ENCODE results near the gene CNTN5. TPM values are rescaled to one million over a fixed set of nuclear protein-coding genes. Genes with fewer than 3 reads are reported as not detected.
"Not testable (repeated sequence)": the region's sequence is repeated elsewhere in the genome, so short reads cannot be mapped to it uniquely, and the experiment has no call there.

The CNTN5 gene
- total and polyA plus RNA-seq, 10 of the 15 experiments (the other 5 are each of a cell fraction or from before 2014, with no cell fraction given), result 0.01 TPM; not detected in 9

DNA sequence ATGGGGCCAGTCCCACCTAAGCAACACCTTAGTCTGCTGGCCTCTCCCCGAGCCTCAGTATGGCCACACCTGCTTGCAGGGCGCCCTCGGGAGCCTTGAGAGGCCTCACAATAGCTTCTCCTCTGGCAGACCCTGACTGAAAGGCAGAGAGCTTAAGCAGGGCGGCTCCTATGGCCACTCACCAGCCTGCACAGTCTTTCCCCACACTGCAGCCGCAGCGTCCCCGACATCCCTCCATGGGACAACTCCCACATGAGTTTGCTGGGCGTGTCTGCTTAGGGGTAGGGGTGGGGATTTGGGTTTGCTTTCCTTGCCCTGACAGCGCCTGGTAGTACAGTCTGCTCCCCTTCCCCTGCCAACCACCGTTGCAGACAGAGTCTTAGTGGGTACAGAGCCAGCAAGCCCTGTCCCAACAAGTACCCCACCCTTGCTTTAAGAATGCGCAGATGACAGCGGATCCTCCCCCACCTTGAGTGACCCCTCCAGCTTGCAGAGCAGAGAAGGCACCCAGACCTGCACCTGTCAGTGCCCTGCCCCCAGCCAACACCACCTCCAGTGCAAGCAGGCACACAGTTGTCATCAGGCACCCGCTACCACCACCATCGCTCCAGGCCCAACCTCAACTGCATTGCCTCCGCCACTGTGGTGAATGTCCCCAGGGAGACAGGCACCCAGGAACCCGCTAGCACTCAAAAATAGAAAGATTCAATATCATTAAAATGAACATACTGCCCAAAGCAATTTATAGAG is 1252.5 kb downstream of the CNTN5 start (continued):
- TF ChIP-seq SRF (IDR thresholded peaks at IDR 0.05; ENCODE audit: low read depth in 2 of 2, low read length in 2 of 2), result no peak
- TF ChIP-seq BACH1 (IDR thresholded peaks at IDR 0.05; ENCODE audit: borderline replicate concordance), result no peak
- TF ChIP-seq MEF2A (IDR thresholded peaks at IDR 0.05; ENCODE audit: insufficient read depth, low read depth, low read length), result no peak
- no peak for TF ChIP-seq ESRRA (IDR thresholded peaks at IDR 0.05; ENCODE audit: low read length)
- TF ChIP-seq, protein P1, sequence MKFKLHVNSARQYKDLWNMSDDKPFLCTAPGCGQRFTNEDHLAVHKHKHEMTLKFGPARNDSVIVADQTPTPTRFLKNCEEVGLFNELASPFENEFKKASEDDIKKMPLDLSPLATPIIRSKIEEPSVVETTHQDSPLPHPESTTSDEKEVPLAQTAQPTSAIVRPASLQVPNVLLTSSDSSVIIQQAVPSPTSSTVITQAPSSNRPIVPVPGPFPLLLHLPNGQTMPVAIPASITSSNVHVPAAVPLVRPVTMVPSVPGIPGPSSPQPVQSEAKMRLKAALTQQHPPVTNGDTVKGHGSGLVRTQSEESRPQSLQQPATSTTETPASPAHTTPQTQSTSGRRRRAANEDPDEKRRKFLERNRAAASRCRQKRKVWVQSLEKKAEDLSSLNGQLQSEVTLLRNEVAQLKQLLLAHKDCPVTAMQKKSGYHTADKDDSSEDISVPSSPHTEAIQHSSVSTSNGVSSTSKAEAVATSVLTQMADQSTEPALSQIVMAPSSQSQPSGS (IDR thresholded peaks at IDR 0.05; ENCODE audit: low read length), result no peak
- TF ChIP-seq POU2F2 (IDR thresholded peaks at IDR 0.05; ENCODE audit: borderline replicate concordance, low read depth, low read length), result no peak
- TF ChIP-seq, protein P2, sequence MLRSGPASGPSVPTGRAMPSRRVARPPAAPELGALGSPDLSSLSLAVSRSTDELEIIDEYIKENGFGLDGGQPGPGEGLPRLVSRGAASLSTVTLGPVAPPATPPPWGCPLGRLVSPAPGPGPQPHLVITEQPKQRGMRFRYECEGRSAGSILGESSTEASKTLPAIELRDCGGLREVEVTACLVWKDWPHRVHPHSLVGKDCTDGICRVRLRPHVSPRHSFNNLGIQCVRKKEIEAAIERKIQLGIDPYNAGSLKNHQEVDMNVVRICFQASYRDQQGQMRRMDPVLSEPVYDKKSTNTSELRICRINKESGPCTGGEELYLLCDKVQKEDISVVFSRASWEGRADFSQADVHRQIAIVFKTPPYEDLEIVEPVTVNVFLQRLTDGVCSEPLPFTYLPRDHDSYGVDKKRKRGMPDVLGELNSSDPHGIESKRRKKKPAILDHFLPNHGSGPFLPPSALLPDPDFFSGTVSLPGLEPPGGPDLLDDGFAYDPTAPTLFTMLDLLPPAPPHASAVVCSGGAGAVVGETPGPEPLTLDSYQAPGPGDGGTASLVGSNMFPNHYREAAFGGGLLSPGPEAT (IDR thresholded peaks at IDR 0.05; ENCODE audit: low read depth), result no peak
- TF ChIP-seq LARP7 (IDR thresholded peaks at IDR 0.05), result no peak

DNA sequence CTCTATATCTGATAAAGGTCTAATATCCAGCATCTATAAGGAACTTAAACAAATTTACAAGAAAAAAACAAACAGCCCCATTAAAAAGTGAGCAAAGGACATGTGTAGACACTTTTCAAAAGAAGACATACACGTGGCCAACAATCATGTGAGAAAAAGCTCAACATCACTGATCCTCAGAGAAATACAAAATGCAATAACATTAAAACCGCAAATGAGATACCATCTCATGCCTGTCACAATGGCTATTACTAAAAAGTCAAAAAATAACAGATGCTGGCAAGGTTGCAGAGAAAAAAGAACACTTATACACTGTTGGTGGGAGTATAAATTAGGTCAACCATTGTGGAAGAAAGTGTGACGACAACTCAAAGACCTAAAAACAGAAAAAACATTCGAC is 1253.7 kb downstream of the CNTN5 start:
- ATAC-seq; RAD21 ChIA-PET (ENCODE audit: unreplicated experiment); CTCF ChIA-PET; FAIRE-seq; H3K79me2 ChIP-seq (ENCODE audit: control insufficient read depth, insufficient read depth, low read length); POLR2A ChIA-PET; H3K27ac ChIP-seq (ENCODE audit: control insufficient read depth, insufficient read depth); H3K9ac ChIP-seq (ENCODE audit: control insufficient read depth, insufficient read depth, low read length); H2AFZ ChIP-seq (ENCODE audit: control insufficient read depth, low read depth, low read length); H3K36me3 ChIP-seq (ENCODE audit: control insufficient read depth in 2 of 2, insufficient read depth in 2 of 2, low read length in 1 of 2); H3K4me3 ChIP-seq; H3K27me3 ChIP-seq (replicated peaks in 1 of 2; ENCODE audit: control insufficient read depth in 2 of 2, insufficient read depth in 2 of 2, low read length in 1 of 2); H4K20me1 ChIP-seq (ENCODE audit: control insufficient read depth, insufficient read depth); H3K4me1 ChIP-seq (ENCODE audit: control insufficient read depth, insufficient read depth, low read length); in situ Hi-C loops (cut with MboI); BruUV-seq (replicated peaks); SMC1A ChIA-PET (ENCODE audit: uncharacterized antibody, unreplicated experiment); H3K4me2 ChIP-seq (ENCODE audit: control insufficient read depth, insufficient read depth); H3K9me3 ChIP-seq (replicated peaks; ENCODE audit: control insufficient read depth, insufficient read depth, low read length); intact Hi-C loops (cut with micrococcal nuclease; ENCODE audit: unreplicated experiment); DNase-seq (ENCODE audit: low read depth, low spot score): not testable (repeated sequence)
- 15% methylated on average over 4 of the region's 4 CpGs for WGBS (ENCODE audit: insufficient coverage, insufficient replicate concordance, low lambda C conversion rate, missing lambda C conversion rate)
